ENCODE results near the gene CDC42BPA. TPM values are rescaled to one million over a fixed set of nuclear protein-coding genes. Genes with fewer than 3 reads are reported as not detected.
A peak's percentile ranks its signal among the peaks of the same experiment; 100 is the strongest.

CDC42BPA gene
- total and polyA plus RNA-seq, 2 of the 13 experiments (the other 11 are each of a cell fraction or from before 2014, with no cell fraction given): 6.5 to 16.0 TPM

GRCh38 chr1:226948051-226948450 lies 370.2 kb downstream of the CDC42BPA start (continued):
- TF ChIP-seq, protein P1, sequence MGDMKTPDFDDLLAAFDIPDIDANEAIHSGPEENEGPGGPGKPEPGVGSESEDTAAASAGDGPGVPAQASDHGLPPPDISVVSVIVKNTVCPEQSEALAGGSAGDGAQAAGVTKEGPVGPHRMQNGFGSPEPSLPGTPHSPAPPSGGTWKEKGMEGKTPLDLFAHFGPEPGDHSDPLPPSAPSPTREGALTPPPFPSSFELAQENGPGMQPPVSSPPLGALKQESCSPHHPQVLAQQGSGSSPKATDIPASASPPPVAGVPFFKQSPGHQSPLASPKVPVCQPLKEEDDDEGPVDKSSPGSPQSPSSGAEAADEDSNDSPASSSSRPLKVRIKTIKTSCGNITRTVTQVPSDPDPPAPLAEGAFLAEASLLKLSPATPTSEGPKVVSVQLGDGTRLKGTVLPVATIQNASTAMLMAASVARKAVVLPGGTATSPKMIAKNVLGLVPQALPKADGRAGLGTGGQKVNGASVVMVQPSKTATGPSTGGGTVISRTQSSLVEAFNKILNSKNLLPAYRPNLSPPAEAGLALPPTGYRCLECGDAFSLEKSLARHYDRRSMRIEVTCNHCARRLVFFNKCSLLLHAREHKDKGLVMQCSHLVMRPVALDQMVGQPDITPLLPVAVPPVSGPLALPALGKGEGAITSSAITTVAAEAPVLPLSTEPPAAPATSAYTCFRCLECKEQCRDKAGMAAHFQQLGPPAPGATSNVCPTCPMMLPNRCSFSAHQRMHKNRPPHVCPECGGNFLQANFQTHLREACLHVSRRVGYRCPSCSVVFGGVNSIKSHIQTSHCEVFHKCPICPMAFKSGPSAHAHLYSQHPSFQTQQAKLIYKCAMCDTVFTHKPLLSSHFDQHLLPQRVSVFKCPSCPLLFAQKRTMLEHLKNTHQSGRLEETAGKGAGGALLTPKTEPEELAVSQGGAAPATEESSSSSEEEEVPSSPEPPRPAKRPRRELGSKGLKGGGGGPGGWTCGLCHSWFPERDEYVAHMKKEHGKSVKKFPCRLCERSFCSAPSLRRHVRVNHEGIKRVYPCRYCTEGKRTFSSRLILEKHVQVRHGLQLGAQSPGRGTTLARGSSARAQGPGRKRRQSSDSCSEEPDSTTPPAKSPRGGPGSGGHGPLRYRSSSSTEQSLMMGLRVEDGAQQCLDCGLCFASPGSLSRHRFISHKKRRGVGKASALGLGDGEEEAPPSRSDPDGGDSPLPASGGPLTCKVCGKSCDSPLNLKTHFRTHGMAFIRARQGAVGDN (CRISPR knock-in tag; IDR thresholded peaks at IDR 0.05): no peak
- TF ChIP-seq HNRNPH1 (optimal IDR thresholded peaks at IDR 0.05; ENCODE audit: low read depth, low read length) (no peak), ZNF530 (CRISPR knock-in tag; IDR thresholded peaks at IDR 0.05; ENCODE audit: low read depth) (no peak), TMF1 (CRISPR knock-in tag; IDR thresholded peaks at IDR 0.05; ENCODE audit: low read depth) (no peak)

DNA sequence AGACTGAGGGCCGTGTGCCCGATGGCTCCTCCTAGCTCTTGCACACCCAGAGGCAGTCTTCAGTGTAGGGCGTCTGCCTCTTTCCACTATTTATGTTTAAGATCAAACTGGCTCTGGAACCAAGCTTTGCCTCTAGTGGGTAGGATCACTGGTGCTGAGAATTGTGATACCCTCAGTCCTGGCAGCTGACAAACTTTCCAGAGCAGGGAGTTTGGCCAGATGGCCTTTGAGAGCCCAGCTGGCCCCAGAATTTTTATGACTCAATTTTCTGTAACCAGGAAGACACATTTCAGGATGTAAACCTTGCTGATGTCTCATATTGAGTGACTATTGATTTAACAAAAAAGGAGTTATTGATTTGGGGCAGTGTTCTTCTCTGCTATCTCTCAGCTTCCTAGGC lies 371.5 kb downstream of the CDC42BPA start:
- intact Hi-C loops (cut with micrococcal nuclease; ENCODE audit: unreplicated experiment) (loop anchor here (5.0 kb wide), 1 partner anchor 45 kb away; no protein-coding TSS in a partner anchor), in situ Hi-C loops (cut with HindIII; ENCODE audit: extremely low pct_ligation_motif_present, low pct_unique_long_range_greater_than_20kb) (no loop called here)
- Histone ChIP-seq H2AFZ (ENCODE audit: low read length) (no peak overlapping the region), H3K36me3 (replicated peaks in 1 of 2; ENCODE audit: control insufficient read depth in 1 of 2, insufficient read depth in 2 of 2, low read length in 2 of 2) (peaks cover 2 to 13% of the 10 kb centered on the region in 2 experiments; a peak in 3 of 5 replicates), H3K27ac (ENCODE audit: extremely low read length, insufficient read depth, low read length) (peak overlapping the region; percentile 94), H3K79me2 (ENCODE audit: insufficient read depth, low read length) (peaks cover 94% of the 10 kb centered on the region), H3K9me3 (ENCODE audit: low read length) (no peaks in the 10 kb centered on the region), H4K20me1 (ENCODE audit: insufficient read depth, low read length) (peaks cover 34% of the 10 kb centered on the region), H3K4me1 (ENCODE audit: insufficient read depth, low read length) (peaks cover 70% of the 10 kb centered on the region), H3K4me3 (replicated peaks in 1 of 3; ENCODE audit: insufficient read depth in 1 of 3, low read depth in 2 of 3, low read length in 3 of 3) (no peak overlapping the region), H3K9ac (ENCODE audit: insufficient read depth, low read depth, low read length) (peak overlapping the region; percentile 72; the same call in 1 of the 2 replicates), H3K27me3 (ENCODE audit: control insufficient read depth in 1 of 2, insufficient read depth in 2 of 2, low read length in 2 of 2) (no peaks in the 10 kb centered on the region), H3K4me2 (ENCODE audit: low read depth, low read length) (peak overlapping the region; percentile 94; the same call in 1 of the 2 replicates)
- CTCF ChIA-PET (ENCODE audit: low intra/inter-chr PET ratio, low total read pairs): no interaction called here
- POLR2A ChIA-PET: interaction anchor here (6.5 kb wide), 1 partner anchor 28 kb away, joined by 46 read pairs; no protein-coding TSS in a partner anchor
- ATAC-seq (no peak), FAIRE-seq (no peak), DNase-seq (ENCODE audit: low spot score) (no peak)
- WGBS (ENCODE audit: low lambda C conversion rate): 87% methylated on average over 3 of the region's 3 CpGs
- TF ChIP-seq KAT2B (IDR thresholded peaks at IDR 0.05; ENCODE audit: borderline replicate concordance, low read depth, low read length) (peak; percentile 84; the same call in 1 of the 2 replicates), ZNF670 (CRISPR knock-in tag; IDR thresholded peaks at IDR 0.05; ENCODE audit: borderline replicate concordance) (no peak)
- BruUV-seq (replicated peaks): no TSS peak
